GM18502 (cell line): ENCODE measurements around the gene ZSWIM6.

ENCODE experiments used
- ATAC-seq: cut with Tn5 transposase; IDR thresholded peaks from one replicate; pipeline ENCODE4 v1.9.1; 2021; ENCODE audit warnings: mild to moderate bottlenecking; ENCODE audit not compliant: unreplicated experiment, poor library complexity

ZSWIM6 gene

DNA sequence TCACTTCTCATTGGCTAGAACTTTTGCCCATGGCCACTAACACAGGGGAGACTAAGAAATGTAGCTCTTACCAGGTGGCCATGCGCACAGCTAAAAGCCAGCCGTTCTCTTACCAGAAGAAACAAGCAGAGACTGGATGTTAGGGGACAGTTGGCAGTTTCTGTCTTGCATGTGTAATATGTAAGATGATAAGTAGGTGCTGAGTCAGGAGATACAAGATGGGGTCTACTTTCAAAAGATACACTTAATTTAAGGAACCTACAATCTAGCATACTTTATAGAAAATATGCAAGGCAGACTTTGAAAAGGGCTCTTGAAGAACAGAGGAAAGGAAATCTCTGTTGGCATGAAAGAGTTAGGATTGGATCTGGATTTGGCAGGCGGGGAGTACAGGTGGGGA lies 244.5 kb downstream of the ZSWIM6 start:
- no peak for ATAC-seq

DNA sequence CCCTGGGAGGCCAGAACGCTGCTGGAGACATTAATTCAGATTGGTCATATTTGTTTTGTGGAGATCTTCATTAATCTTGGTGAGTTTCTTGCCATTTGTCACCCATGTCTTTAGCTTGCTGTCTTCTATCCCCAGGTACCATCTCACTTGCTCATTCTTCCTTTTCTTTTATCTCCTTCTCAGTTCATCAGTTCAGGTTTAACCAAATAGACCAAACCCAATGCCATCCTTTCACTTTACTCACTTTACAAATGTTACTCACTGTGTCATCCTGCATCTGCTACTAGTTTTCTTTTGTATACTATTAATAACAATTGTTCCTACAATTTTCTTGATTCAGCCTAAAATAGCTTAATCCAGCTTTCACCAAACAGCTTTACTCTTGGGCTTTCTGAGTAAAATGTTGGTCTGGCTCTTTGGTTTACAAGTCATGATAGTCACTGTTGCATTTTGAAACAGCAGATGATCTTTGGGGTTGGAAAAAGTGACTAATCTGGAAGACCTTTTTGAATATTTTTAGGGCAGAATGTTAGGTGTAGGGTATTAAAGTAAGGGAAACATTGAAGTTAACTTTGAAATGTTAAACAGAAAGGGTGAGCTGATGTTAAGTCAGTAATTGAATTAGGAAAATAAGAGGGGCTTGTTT lies 246.9 kb downstream of the ZSWIM6 start:
- no peak for ATAC-seq

GRCh38 chr5:61582205-61582820 lies 250.3 kb downstream of the ZSWIM6 start:
- no peak for ATAC-seq

- ATAC-seq, result no peak
Observed at GRCh38 chr5:61582887-61583286, 250.8 kb downstream of the ZSWIM6 start.

- no peak for ATAC-seq
Observed at GRCh38 chr5:61586096-61587084, 254.3 kb downstream of the ZSWIM6 start.

DNA sequence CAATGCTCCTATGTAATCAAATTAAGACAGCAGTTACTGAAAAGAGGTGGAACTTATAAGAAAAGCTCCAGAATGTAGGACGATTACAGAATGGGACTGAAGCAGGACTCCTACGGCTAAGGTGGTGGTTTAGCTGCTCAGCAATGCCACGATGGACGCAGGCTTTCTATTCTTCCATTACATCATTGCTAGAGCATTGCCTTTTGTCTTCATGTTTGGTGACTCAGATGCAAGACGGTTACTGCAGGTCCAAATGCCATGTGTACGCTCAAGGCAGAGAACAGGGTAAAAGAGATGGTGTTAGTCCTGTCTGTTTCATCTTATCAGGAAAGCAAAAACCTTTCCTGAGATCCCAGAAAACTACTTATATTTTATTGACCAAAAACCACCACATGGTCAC lies 255.1 kb downstream of the ZSWIM6 start:
- no peak for ATAC-seq

DNA sequence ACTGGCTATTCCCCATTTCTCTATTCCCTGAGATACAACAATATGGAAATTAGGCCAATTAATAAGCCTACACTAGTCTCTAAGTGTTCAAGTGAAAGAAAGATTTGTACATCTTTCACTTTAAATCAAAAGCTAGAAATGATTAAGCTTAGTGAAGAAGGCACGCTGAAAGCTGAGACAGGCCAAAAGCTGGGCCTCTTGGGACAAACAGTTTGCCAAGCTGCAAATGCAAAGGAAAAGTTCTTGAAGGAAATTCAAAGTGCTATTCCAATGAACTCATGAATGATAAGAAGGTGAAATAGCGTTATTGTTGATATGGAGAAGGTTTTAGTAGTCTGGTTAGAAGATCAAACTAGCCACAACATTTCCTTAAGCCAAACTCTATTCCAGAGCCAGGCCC lies 256.2 kb downstream of the ZSWIM6 start:
- ATAC-seq, result no peak

DNA sequence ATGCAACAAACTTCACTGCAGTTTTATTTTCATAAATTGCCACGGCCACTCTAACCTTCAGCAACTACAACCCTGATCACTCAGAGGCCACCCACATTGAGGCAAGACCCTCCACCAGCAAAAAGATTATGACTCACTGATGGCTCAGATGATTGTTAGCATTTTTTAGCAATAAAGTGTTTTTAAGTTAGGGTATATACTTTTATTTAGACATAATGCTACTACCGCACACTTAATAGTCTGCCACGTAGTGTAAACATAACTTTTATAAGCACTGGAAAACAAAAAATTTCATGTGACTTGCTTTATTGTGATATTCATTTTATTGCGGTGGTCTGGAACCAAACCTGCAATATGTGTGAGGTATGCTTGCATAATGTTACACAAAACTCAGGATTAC lies 257.9 kb downstream of the ZSWIM6 start:
- no peak for ATAC-seq

- ATAC-seq, result no peak
Observed at GRCh38 chr5:61590473-61590872, 258.4 kb downstream of the ZSWIM6 start.

DNA sequence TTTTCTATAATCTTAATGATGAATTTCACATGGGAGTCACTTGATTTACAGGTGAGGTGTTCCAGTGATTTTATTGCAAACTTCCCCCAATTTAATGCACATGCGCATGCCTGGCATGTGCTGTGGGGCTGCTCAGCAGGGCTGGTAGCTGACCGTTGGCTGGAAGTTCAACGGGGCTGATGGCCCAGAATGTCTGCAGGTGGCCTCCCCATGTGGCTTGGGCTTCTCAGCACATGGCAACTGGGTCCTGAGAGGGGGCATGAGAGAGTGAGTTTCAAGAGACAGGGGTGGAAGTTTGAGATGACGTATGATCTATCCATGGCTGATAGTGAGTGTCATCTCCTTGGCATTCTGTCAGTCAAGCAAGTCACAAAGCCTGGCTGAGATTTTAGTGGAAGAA lies 259.8 kb downstream of the ZSWIM6 start:
- no peak for ATAC-seq

GRCh38 chr5:61595426-61595825 lies 263.4 kb downstream of the ZSWIM6 start:
- ATAC-seq, result no peak
